Renal cortical epithelial cell (primary cell): ENCODE measurements around the gene ERC1. TPM values are rescaled to one million over a fixed set of nuclear protein-coding genes. Genes with fewer than 3 reads are reported as not detected.
"Not testable (repeated sequence)": the region's sequence is repeated elsewhere in the genome, so short reads cannot be mapped to it uniquely, and the experiment has no call there.

Experiments used
- DNase-seq: peaks from one replicate; pipeline ENCODE4 v3.0.0-alpha.2; 2011; ENCODE audit warnings: low read depth
- total RNA-seq: library from RNA; depleted of rRNA; stranded (reverse); fragments of >200 nt; gene quantifications from 2 replicates; pipeline ENCODE4 v1.2.3, GENCODE V29; 2014

Gene ERC1
- total RNA-seq, 1 donor from 2014 or later, result 79.3 TPM

DNA sequence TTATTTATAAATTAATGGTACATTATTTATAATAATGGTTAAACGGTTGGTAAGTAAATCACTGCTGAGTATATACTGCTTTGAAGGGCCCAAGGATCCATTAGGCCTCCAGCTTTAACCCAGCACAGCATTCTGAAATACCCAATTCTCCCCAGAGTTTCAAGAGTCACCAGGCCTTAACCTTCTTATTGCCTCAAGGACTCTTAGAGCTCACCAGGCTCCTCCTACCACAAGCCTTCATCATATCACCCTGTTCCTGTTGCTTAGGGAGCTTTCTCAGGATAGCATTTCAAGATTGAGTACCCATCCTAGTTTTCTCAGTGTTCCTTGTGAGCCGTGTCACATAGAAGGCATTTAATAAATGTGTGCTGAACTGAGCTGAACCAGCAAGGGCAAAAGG lies 360.9 kb downstream of the ERC1 start:
- DNase-seq, result peak; percentile 40

DNA sequence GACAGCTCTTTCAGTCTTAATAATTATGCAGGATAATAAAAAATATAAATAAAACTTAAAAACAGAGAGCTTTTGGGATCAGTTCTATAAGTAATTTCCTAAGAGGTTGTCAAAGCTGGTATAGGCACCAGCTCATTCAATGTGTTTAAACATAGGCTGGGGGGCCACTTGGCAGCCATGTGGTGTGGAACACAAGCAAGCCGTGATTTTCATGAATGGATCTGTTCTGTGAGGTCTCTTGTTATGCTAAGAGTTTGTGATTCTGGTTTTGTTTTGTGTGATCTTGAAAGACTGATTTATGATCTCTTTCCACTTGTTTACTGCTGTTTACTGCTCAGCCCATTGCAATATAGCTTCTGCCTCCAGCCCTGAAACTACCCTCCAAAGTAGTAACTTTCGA lies 362.4 kb downstream of the ERC1 start:
- no peak for DNase-seq

DNA sequence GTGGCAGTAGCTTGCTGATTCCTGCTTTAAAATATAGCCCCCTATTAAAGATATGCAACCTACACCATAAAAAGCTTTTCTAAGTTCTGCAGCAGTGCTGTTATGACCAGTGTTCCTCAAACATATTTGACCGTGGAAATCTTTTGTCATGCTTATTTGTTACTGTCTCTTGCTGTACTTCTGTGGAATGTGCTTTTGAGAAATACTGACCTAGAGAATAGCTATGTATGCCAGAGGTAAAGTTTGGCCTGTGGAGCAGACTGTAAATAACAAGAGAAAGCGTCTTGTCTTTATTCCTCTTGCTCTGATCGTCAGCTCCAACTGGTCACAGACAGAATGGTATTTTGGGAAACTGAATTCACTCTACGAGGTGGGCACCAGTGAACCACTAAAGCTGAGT lies 364.4 kb downstream of the ERC1 start:
- DNase-seq, result no peak

- not testable (repeated sequence) for DNase-seq
Observed at GRCh38 chr12:1355871-1356270, 364.8 kb downstream of the ERC1 start.

- no peak for DNase-seq
Observed at GRCh38 chr12:1356285-1356684, 365.3 kb downstream of the ERC1 start.

- no peak for DNase-seq
Observed at GRCh38 chr12:1357171-1357570, 366.1 kb downstream of the ERC1 start.

GRCh38 chr12:1357711-1358110 lies 366.7 kb downstream of the ERC1 start:
- no peak for DNase-seq

DNA sequence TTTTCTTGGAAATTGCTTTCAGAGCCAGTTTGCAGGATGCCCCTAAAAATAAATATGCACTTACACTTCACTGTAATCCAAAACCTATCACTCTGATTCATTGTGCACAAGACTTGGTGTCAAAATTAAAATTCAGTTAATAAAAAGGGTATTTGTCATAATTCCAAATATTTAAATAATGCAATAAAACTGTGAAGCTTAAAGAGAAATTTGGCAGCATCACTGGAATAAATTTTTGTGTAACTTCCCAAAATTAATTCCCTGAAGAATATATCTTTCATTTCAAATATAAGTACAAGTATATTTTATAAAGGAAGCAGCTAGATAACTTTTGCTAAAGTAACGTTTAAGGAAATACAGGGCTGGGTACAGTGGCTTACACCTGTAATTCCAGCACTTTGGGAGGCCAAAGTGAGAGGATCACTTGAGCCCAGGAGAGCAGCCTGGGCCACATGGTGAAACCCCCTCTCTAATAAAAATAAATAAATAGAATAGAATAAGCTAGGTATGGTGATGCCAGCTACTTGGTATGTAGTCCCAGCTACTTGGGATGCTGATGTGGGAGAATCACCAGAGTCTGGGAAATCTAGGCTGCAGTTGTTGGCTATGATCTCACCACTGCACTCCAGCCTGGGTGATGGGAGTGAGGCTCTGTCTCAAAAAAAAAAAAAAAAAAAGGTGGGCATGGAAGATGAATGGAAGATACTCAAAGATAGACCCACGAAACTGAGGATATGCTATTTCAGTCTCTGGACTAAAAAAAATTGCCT lies 369.6 kb downstream of the ERC1 start:
- DNase-seq, result peak; percentile 62

- no peak for DNase-seq
Observed at GRCh38 chr12:1362143-1362662, 371.2 kb downstream of the ERC1 start.

DNA sequence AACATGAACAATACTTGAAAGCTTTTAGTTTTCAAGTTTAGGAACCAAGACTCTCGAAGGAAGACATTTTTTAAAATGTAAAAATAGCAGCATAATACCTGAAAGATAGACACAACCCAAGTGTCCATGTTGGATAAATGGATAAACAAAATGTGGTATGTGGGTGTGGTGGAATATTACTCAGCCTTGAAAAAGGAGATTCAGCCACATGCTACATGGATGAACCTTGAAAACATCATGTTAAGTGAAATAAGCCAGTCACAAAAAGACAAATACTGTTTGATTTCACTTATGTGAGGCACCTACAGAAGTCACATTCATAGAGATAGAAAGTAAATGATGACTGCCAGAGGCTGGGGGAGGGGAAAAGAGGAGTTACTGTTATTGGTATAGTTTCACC lies 374.7 kb downstream of the ERC1 start:
- no peak for DNase-seq

DNA sequence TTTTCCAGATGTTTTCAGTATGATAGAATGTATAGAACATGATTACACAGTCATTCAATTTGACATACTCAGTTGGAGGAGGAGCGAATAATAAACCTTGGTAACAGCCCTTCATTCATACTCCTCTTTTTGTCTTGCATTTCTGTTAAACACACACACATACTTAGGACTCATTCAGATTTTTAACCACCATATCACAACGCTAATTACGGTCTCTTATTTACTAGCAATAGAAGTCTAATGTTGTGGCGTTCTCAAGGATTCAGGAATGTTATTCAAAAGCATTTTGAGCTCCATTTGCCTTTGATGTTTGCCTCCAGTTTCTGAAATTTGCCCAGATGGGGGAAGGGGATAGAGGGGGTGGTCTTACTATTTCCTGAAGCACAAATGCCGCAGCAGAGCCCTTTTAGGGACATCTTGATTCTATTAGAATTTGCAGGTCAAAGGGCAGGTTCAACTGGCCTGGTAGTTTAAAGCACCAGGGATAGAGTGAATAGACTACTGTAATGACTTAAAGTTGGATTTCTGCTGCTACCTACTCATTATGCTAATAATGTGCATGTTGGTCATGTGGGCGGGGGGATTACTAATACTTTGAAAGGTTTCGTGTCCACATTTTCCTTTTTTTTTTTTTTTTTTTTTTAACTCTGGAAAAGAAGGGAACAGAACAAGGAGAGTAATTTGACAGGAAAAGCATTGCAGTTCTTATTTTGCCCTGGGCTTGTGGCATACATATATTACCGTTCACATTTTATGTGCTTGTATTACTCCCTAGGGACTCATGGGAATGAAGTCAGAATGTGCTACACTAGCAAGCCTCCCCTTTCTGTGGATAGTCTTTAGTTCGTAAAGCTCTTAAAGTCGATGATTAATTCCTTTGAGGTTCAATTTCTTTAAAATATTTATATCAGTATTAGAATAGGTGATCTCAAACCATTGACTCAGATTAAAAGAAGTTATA lies 376.6 kb downstream of the ERC1 start:
- DNase-seq, result peak; percentile 63

DNA sequence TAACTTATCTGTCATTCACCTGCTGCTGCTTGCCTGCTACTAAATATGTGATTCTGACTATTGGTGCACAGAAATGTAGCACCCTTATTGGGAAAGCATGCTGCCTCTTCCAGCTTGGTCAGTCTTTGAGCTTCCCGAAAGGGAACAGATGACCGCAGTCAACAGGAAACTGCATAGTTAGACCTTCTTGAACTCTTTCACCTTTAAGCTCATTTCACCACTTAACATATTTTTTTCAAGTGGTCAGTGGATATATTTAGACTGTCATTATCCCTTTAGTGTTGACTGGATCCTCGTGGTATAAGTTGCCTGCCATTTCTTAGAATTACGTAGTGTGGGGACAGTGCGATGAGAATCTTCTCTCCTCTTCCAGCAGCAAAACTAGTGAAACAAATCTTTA lies 378.4 kb downstream of the ERC1 start:
- peak; percentile 45 for DNase-seq

DNA sequence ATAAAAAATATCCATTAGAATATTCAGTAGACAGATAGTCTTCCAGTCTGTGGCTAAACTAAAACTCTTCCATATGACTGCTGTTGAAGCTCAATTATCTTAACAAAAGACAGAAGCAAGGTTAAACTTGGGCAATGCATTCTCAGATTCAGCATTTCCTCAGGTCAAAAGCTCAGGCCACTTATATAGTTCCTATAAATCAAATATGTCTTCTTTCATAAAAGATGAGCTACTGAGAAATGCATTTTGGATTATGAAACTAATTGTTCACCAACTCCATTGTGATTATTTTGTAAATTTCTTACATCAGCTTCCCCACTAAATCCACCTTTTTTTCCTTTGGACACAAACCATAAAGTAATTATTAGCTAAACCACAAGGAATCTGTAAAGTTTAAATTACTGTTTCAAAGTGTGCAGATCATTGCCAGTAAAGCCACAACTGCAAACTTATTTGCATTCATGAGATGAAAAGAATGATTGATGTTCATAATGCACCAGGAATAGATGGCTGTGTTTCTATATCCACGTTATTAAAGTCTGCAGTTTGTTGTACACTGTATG lies 379.0 kb downstream of the ERC1 start:
- DNase-seq, result peak; percentile 68

- no peak for DNase-seq
Observed at GRCh38 chr12:1373901-1374735, 383.1 kb downstream of the ERC1 start.

- no peak for DNase-seq
Observed at GRCh38 chr12:1375323-1375722, 384.3 kb downstream of the ERC1 start.

DNA sequence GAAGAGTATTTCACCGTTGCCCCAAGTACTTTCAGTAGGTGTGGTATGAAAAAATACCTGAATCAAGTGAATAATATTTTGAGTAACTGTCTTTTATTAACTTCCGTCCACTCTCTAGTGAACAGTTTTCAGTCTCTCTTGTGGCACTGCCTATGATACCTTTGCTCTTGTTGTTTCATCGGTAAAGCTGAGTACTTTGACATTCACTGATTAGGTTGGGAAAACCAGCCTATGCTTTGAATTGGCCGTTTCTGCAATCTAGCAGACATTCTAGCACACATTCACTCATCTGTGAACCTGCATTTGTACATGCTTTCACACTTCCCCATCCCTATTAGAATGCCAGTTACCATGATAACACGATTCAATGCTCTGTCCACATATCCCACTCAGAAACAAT lies 386.1 kb downstream of the ERC1 start:
- no peak for DNase-seq

DNA sequence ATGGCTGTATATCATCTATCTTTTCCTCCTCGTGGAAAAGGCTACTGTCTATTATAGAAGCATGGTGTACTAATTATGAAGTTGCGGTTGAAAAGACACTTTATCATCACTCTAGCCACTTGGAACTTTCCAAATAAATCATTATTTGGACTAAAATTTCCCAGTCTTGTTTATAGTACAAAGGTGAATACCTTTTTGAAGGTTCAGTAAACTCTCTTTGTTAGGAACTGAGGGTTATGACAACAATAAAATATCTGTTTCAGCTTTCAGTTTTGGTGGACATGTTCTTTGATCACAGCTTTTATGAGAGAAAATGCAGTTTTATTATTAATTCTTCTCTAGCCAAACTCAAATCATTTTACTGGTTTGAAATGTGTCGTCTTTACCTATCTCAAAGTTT lies 386.7 kb downstream of the ERC1 start:
- no peak for DNase-seq

GRCh38 chr12:1380171-1380851 lies 389.3 kb downstream of the ERC1 start:
- DNase-seq, result no peak

DNA sequence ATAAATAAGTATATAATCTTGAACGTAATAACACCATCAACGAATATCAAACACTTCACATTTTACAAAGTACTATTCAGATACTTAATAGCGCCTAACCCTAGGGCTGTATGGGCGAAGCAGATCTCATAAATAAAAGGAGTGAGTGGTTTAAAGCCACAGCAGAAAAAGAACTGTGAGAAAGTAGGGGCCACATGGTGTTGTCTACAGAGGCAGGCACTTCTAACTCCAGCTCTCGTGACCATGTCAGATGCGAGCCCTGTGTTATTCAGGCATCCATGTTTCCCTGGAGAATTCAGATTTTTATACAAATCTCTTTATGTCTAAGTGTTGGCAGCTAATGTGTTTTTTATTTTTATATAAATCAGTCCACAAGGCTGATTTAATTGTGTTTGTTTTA lies 391.1 kb downstream of the ERC1 start:
- DNase-seq, result no peak

GRCh38 chr12:1382826-1383225 lies 391.8 kb downstream of the ERC1 start:
- no peak for DNase-seq

DNA sequence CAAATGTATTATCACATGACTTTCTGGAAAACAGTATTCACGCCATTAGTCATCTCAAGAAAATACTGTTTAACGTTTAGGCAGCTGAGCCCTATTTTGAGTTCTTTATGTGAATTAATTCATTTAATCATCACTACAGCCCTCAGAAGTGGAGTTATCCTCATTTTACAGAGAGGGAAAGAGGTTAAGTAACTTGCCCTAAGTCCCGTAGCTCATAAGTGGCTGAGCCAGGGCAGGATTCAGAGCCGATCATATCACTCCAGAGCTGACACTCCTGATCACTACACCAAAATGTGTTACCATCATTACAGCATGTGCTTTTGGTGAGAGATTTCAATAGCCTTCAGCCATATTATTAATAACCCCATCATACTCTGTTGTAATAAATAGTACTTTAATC lies 392.7 kb downstream of the ERC1 start:
- DNase-seq, result no peak
